Umbilical cord (tissue), 2 donors: ENCODE measurements around the gene DPP7. TPM values are rescaled to one million over a fixed set of nuclear protein-coding genes. Genes with fewer than 3 reads are reported as not detected.

ENCODE experiments used
- DNase-seq: peaks from one replicate; pipeline ENCODE4 v3.0.0-alpha.2; 2015; ENCODE audit warnings: low spot score
- total RNA-seq: library from RNA; depleted of rRNA; stranded (reverse); fragments of >200 nt; gene quantifications from one replicate; pipeline ENCODE4 v1.2.3, GENCODE V29; 2014; ENCODE audit warnings: low replicate concordance; ENCODE audit not compliant: insufficient read depth

Gene DPP7
- total RNA-seq, 1 donor from 2014 or later: 67.9 TPM

GRCh38 chr9:137088121-137088520 lies 26.4 kb downstream of the DPP7 start:
- no peak for DNase-seq

- no peak for DNase-seq
Observed at GRCh38 chr9:137087409-137087925, 27.1 kb downstream of the DPP7 start.

DNA sequence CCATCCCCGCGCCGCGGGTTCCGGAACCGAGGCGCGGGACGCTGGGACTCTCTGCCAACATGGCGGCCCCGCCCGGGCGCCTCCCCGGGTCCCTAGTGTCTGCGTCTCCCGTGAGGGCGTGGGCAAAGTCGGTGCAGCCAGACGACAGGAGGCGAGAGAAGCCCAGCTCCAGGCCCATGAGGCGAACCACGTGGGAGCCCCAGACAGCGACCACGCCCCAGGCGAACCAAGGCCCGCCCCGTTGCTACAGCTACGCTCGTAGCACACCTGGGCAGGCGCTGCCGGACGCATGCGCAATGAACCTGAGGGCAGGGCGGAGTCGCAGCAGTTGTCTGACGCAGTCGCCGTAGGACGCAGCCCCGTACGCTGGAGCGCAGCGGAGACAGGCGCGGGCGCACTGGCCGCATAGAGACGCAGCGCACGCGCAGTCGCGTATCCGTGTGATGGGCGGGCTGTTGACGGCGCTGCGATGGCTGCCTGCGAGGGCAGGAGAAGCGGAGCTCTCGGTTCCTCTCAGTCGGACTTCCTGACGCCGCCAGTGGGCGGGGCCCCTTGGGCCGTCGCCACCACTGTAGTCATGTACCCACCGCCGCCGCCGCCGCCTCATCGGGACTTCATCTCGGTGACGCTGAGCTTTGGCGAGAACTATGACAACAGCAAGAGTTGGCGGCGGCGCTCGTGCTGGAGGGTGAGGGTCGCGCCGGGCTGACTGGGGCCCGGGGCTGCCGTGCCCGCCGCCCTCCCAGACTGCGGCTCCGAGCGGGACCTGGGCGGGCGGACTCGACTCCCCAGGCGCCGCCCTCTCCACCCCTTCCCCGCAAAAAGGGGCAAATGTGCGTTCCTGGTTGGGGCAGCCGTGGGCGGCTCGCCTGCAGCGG lies 27.8 kb downstream of the DPP7 start, which contains the start of gene MAN1B1:
Gene MAN1B1 (plus strand): TSS at position 455 of the 878 bp plus-strand sequence. CDS start 15 bp downstream, at position 470.
- peak; percentile 99 for DNase-seq

- peak; percentile 61 for DNase-seq
Observed at GRCh38 chr9:137085920-137086530, 28.5 kb downstream of the DPP7 start.

GRCh38 chr9:137084526-137084925 lies 30.0 kb downstream of the DPP7 start:
- DNase-seq: no peak

GRCh38 chr9:137083394-137084004 lies 31.0 kb downstream of the DPP7 start:
- DNase-seq: peak; percentile 96

DNA sequence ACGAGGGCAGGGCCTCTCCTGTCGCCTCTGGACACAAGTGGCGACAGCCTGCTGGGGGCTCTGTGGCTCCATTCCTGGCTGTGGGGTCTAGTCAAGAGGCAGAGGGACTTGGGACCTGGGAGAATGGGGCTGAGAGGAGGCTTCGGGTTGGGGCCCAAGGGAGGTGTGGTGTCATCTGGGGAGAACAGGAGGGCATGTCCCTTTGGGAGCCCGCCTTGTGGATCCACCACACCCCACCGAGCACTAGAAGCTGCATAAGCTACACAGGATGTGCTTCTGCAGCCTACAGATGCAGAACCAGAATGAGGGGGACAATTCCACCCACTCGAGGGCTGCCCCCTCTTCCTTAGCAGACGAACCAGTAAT lies 31.6 kb downstream of the DPP7 start:
- no peak for DNase-seq

- no peak for DNase-seq
Observed at GRCh38 chr9:137082222-137082924, 32.2 kb downstream of the DPP7 start.

DNA sequence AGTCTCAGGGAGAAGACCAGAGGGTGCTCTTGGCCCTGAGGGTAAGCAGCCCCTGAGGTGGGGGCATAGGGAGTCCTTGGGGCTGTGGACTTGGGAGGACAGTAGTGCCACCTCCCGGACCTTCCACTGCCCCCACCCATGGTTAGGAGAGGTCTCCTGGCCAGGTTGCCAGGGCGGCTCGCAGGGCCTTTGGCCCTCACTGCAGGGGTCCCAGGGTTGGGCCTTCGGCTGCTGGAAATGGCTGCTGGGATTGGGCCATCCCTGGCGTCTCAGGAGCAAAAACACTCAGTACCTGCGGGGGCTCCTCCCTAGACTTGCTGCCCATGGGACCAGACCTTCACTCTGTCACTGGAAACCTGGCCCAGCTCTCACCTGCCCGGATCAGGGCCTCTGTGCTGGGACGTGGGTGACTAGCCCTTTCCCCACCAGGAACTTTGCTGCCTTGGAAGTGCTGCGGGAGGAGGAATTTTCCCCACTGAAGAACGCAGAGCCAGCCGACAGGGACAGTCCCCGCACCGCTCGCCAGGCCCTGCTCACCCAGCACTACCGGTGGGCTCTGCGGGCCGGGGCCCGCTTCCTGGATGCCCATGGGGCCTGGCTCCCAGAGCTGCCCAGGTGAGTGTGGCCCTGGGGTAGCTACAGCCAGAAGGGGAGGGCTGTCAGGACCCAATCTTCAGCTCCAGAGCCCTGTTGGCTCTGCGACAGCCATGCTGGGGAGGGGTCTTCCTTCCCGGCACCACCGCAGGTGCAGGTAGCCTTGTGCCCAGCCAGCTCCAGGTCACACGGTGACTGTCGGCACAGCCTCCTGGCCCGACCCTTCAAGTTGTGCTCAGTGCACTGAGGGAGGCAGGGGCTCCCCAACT lies 34.0 kb downstream of the DPP7 start:
- no peak for DNase-seq

DNA sequence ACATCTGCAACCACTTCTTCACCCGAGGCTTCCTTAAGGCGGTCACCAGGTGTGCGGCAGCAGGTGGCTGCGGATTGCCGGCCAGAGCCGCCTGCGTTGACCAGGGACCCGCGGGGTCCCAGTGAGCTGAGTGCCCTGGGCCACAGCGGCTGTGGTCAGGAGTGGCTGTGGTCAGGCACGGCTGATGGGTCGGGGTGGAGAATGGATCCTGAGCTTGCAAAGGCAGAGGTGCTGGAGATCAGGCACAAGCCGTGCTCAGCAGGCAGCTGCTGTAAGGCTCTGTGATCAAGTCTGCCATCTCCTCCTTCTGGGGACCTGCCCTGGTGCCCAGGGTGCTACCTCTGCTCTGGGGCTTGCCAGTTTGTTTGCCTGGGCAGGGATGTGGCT lies 35.1 kb downstream of the DPP7 start:
- no peak for DNase-seq

- no peak for DNase-seq
Observed at GRCh38 chr9:137078701-137079400, 35.7 kb downstream of the DPP7 start.

- DNase-seq: no peak
Observed at GRCh38 chr9:137077758-137078693, 36.5 kb downstream of the DPP7 start.

GRCh38 chr9:137077010-137077747 lies 37.4 kb downstream of the DPP7 start, which contains the start of gene UAP1L1:
UAP1L1 (plus strand) TSS chr9:137077517; CDS start chr9:137077533, 16 bp downstream.
- peak; percentile 72 for DNase-seq

DNA sequence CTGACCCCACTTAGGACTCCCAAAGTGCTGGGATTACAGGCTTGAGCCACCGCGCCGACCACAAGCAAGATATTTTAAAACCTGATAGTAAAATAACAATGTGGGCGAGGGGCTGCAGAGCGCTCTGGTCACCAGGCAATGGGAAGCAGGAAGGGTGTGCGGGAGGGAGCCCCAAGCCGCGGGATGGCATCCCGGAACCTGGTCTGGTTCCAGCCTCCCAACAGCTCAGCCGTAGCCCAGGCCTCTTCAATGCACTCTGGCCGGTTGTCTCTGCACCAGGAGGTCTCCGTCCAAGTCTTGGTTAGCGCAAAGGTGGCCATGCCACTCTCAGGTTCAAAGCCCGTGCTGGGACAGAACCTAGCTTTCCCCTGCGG lies 37.9 kb downstream of the DPP7 start:
- DNase-seq: no peak

- DNase-seq: no peak
Observed at GRCh38 chr9:137075275-137075775, 39.2 kb downstream of the DPP7 start.

- no peak for DNase-seq
Observed at GRCh38 chr9:137074657-137075274, 39.8 kb downstream of the DPP7 start.

- no peak for DNase-seq
Observed at GRCh38 chr9:137073992-137074399, 40.5 kb downstream of the DPP7 start.
